GM19468 (cell line): ENCODE results near the gene BICDL2.

Experiments used
- ATAC-seq: cut with Tn5 transposase; IDR thresholded peaks from one replicate; pipeline ENCODE4 v1.9.1; 2021; ENCODE audit warnings: mild to moderate bottlenecking, moderate library complexity, moderate number of reproducible peaks; ENCODE audit not compliant: unreplicated experiment; ENCODE audit errors: extremely low read depth

Gene BICDL2

DNA sequence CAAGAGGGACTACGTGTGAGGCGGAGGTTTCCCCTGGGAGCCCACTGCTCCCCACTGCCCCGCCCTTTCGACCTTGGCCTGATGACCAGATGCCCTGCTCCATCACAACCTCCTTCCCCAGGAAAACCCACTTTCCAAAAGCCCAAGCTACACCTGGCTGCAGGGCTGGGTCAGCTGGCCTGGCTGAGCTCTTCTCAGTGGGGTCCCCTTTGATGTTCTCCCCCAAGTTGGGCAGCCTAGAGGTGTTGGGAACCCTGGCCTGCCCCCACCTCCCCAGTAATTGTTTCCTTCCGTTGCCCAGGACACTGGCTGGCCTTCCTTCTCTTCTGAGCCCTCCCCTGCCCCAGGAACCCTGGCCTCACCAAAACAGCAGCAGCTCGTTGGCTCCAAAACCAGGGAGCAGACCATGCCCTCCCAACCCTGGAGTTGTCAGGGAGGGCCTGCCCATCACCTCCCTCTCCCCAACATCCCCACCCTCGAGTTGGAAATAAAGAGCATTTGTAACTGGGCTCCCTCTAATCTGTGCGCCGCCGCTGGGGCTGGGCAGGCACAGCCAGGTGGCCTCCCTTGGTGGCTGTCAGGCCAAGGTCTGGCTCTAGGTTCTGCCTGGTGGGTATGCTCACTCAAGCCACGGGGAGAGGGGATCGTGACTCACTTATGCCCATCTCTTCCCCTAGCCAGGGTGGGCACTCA, 22.6 kb downstream of the BICDL2 start:
- no peak for ATAC-seq

DNA sequence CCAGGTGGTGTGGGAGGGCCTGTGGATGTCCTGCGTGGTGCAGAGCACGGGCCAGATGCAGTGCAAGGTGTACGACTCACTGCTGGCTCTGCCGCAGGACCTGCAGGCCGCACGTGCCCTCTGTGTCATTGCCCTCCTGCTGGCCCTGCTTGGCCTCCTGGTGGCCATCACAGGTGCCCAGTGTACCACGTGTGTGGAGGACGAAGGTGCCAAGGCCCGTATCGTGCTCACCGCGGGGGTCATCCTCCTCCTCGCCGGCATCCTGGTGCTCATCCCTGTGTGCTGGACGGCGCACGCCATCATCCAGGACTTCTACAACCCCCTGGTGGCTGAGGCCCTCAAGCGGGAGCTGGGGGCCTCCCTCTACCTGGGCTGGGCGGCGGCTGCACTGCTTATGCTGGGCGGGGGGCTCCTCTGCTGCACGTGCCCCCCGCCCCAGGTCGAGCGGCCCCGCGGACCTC, 23.2 kb downstream of the BICDL2 start:
- ATAC-seq = no peak

DNA sequence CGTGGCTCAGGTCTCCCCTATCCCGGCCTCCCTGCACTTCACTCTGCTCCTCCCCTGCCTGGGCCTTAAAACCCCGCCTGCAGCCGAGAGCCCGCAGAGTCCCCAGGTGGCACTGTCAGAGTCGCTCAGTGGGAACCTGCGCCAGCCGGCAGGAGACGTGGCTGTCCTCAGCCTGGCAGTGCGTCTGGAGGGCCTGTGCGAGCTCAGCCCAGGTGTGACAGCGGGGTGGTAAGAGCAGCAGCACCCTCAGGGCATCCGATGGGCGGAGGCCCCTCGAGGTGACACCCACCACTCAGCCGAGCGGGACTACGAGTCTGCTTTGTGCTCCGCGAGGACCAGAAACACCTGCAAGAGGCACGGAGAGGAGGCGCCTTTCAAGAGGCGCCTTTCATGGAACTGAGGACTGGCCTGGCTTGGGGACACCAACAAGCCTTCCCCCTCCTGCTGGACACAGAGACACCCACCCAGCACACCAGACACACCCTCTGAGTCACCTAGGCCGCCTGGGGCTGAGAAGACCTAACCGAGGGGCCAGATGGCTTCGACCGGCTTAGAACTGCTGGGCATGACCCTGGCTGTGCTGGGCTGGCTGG, 23.8 kb downstream of the BICDL2 start, which contains the start of gene CLDN9:
Gene CLDN9 (plus strand): TSS at position 96 of the 593 bp plus-strand sequence. CDS start 440 bp downstream, at position 536.
- ATAC-seq = no peak

DNA sequence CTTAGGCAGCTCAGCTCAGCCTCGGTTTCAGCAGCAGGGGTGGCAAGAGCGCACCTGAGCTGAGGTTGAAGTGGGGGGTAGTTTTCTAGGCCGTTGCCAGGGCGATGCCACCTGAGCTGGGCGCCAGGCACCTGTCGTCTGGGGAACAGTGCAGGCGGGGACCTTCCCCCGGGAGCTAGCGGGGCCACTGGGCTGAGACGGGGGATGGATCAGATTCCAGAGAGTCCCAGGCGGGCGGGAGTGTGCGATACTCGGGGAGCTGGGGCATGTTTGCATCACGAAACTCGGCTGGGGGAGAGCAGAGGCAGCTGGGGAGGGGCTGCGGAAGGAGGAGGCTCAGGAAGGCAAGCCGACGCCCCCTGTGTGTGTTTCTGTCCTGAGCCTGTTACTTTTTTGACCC, 24.5 kb downstream of the BICDL2 start:
- no peak for ATAC-seq

DNA sequence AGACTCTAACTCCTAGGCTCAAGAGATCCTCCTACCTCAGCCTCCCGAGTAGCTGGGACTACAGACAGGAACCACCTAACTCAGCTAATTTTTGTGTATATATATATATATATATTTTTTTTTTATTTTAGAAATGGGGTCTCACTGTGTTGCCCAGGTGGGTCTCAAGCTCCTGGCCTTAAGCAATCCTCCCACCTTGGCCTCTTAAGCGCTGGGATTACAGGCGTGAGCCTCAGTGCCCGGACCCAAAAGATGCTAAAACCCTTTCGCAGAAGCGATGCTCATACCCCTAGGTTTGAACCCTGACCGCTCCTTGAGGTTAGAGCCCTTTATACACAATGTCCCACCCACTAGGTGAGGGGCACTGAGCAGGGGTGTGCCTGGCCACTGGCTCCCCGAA, 26.2 kb downstream of the BICDL2 start:
- ATAC-seq = no peak

DNA sequence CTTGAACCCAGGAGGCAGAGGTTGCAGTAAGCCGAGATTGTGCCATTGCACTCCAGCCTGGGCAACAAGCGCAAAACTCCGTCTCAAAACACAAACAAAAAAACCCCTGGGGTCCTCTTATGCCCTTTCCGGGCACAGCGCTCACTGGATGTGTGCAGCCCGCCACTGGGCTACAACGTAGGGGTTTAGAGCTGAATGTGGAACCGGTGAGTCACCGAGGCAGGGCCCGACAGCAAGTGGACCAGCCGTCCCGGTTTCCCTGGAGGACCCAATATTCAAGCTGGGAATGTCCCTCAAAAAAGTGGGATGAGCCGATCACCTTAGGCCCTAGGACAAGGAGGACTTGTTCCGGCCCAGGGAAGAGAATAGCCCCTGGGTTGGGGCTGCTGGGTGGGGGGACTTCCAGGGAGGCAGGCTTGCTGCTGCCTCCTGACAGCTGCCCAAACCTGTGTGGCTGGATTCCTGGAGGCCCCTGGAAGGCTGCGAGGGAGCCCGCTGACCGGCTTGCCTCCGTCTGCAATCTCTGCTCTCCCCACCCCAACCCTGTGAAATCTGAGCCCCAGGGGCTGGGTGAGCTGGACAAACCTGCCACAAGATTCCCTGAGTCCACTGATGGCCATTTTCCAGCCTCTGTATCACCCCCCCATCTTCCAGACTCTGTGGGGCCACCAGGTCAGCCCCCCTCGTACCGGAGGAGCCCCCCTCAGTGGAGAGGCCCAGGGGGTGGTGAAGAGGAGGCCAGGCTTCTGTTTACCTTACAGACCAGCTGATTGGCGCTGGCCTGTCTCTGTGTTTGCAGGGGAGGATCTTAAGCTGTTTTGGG, 27.0 kb downstream of the BICDL2 start:
- no peak for ATAC-seq

DNA sequence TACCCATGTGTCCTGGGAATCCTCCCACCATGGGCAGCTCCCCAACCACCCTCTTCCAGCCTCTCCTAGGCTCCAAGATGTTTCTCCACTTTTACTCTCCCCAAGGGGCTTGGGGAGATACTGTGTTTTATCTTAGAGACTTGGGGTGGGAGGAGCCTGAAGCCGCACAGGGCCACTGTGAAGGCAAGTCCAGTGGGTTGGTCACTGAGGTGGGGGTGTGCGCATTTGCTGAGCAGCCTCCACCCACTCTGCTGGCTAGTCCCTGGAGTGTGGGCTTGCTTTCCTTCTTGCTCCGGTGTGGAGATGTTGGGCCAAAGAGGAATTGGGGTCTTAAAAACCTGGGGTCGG, 28.1 kb downstream of the BICDL2 start:
- ATAC-seq = no peak

DNA sequence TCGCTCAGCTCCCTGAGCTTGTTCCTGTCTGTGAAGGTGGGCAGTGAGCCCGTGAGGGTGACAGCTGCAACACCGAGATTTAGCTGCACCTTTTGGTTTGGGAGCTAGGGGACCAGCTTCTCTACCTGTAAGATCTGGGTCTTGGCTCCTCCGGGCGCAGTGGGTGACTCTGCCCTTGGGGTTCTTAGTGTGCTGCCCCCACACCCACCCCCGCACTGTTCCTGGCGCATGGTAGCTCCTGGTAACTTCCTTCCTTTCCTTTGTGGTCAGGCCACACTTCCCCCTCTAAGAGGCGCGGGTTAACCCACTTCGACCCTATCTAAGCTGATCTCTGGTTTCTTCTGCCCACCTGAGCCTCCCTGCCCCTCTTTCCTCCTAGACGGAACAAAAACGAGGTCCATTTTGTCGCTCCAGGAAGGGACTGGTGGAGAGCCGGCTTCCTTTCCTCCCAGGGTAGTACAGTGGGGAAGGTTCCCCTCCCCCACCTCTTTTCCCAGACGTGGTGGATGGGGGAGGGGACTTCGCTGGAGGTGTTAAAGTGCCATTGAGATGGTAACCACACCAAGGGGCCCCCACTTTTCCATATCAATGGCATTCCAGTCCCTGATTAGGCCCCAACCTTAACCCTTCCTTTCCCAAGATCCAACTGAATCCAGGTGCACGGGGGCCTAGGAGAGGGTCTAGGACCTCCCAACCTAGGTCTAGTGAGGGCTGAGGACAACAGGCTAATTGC, 28.6 kb downstream of the BICDL2 start:
- ATAC-seq = no peak

DNA sequence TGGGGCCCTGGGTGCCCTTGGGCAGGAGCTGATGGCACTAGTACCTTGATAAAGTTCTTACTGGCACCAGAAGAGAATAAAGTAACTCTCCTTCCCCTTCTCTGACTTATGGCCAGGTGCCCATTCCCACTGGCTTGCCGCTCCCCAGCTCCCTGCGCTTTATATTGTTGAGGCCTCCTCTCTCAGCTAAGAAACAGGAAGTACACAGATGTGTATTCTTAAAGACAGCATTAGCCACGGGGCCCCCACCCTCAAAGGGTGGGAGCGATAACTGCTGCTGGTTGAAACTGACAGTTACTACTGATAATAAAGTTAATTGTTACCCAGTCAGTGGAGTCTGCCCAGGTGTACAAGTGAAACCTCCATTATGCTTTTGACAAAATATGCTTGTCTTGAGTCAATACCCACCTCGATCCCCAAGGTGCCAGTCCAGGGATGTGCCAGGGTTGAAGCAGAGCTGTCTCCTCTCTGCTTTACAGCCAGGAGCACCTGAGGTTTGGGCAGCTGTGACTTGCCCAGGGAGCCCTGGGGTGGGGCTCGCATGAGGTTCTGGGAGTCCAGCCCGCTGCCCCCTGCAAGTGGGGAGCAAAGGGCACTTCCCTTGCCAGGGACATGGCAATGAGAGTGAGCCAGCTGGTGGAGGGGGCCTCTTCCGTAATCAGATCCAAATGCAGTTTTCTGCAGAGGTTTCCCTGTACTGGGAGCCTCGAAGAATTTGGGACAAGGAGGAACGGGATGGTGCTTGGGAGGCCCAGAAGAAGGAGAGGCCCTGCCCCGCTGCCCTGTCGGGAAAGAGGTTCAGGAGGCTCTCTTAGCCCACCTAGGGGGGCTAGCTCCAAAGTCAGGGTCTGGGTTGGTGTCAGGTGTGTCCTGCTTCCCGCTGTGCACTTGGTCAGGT, 29.4 kb downstream of the BICDL2 start:
- no peak for ATAC-seq

DNA sequence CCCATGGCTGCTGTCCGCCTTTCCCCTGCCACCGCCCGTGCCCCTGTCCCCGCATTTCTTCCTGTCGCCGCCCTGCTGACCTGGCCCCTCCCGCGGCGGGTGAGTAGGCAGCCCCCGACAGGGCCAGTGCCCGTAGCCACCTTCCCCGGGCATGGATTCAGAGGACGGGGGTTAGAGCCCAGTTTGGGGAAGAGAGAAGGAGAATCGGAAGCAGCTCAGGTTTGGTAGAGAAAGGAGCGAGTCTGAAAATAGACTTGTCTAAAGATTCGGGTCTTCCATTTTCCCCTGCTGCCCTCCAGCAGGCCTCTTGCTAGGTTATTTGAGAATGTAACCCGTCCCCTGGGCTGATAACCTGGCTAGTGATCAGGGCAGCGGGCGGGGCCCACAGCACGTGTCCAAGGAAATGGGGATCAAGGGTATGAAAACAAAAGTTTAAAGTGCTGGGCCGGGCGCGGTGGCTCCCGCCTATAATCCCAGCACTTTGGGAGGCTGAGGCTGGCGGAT, 31.9 kb downstream of the BICDL2 start:
- no peak for ATAC-seq

DNA sequence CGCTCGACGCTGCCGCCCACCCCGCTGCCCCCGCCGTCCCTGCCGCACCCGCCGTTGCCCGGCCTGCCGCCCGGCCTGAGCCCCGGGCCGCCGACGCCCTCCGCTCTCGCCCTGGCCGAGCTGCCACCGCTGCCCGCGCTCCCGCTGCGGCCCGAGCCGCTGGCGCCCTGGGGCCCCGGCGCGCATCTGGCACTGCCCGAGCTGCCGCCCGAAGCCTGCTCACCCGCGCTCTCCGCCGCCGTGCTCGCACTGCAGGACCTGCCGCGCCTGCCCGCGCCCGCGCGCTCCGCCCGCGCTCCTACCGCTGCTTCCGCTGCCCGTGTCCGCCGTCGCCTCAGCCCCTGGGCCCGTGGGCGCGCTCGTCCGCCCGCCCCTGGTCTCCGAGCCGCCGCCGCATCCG, 32.4 kb downstream of the BICDL2 start:
- ATAC-seq = no peak

DNA sequence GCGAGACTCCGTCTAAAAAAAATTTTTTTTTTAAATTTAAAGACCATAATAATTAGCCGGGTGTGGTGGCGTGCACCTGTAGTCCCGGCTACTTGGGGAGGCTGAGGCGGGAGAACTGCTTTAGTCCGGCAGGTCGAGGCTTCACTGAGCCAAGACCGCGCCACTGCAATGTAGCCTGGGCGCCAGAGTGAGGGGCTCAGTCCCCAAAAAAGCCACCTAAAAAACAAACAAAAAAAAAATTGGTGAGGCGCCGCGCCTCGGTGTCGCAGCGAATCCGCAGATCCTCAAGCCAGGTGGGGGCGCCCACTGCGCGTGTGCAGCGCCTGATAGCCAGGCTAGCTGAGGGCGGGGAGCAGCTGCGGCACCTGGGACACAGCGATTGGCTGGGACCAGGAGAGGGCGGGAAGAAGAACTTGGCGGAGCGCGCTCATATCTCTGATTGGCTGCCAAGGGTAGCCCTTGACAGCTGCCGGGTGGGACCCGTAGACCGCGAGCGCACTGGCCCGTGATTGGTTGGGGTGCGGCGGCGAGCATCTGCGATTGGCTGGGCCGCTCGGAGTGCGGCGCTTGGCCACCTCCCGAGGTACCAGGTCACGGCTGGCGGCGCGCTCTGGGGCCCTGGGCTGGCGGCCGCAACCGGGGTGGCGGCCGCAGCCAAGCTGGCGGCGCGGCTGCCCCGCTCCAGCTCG, 33.0 kb downstream of the BICDL2 start:
- ATAC-seq = peak; percentile 89

DNA sequence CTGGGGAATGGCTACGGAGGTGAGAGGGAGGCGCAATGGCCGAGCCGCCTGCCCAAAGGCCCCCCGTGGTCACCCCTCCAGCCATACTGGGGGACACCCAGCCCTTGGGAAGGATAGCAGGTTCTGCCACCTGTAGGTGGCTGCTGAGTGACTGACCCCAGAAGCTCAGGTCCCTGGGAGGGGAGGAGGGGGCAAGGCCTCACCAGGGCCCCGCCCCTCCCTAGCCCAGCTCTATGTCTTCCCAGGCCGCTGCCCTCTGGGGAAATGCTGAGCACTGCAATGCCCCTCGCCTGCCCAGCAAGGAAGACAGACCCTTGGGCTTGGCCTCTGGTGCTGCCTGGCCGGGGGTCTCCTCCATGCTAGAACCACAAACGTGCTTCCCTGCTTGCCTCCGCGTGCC, 35.4 kb downstream of the BICDL2 start:
- ATAC-seq = no peak

DNA sequence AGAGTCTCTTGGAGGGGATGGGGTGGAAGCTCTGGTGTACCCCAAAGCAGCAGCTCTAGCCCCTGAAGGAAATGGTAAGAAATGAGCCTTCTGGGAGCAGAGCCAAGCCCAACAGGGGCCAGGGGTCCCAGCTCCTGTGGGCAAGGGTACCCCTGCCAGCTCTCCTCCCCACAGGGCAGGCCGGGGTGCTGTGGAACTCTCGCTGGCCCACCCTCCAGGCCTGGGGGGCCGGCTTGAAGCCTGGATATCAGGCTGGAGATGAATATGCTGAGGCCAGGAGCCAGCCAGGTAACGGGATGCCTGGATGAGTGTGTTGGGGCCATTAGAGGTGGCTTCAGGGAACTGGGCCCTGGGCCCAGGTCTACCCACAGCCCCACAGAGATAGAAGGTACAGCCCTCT, 36.2 kb downstream of the BICDL2 start:
- no peak for ATAC-seq

DNA sequence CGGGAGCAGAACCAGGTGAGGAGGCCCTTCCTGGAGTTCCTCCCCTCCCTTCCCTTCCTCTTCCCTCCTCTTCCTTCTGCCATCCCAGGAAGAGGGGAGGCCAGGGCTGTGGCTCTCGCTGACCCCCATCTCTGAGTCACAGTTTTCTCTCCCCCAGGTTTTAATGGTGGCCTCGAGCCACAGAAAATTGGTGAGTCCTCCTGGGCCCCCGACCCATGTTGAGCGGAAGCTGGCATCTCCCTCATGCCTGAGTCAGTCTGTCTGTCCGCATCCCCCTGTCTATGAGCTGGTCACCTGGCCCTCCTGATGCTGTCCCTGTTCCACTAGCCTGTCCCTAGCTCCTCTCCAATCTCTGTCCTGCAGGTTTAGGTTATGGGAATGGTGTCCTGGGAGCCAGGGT, 36.8 kb downstream of the BICDL2 start:
- no peak for ATAC-seq

DNA sequence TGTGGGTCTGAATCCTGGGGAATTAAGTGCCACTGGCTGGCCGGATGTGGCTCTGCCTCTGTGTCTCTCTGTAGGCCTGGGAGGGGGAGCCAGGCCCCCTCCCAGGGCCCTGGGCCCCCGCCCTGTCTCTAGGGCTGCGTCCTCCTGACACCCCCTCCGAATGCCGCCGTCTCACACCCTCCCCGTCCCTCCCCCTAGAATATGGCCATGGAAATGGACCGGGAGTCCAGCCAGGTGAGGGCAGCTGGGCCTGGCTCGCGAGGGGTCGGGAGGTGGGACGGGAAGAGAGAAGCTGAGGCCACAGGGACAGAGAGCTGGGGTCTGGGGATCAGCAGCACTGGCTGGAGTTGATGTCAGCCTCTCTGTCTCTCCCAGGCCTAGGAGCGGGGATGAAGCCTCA, 40.4 kb downstream of the BICDL2 start:
- no peak for ATAC-seq

DNA sequence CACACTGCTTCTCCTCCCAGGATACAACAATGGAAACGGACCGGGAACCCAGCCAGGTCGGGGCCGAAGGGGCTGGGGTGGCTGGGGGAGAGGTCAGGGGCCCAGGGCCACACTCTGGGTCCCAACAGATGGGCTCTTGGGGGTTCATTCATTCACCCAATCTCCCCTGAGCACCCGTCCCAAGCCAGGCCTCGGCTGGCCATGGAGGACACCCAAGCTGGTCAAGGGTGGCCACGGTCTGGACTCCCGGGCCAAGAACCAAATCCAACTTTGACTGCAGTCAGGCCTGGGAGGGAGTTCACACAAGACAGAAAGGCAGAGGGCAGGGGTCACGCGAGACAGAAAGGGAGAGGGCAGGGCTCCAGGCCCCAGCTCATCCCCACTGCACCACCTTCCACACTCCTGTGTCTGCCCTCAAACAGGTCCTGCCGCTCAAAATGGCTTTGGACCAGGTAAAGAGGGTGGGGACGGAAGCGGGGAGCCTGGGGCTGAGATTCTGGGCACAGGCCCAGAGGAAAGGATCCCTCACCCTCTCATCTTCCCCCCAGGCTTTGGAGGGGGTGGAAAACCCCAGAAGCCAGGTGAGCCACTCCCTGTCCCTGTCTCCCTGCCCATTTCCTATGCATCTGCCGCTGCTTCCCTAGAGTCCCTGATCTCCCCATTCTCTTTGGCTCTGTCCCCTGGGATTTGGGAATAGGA, 44.2 kb downstream of the BICDL2 start:
- ATAC-seq = no peak

DNA sequence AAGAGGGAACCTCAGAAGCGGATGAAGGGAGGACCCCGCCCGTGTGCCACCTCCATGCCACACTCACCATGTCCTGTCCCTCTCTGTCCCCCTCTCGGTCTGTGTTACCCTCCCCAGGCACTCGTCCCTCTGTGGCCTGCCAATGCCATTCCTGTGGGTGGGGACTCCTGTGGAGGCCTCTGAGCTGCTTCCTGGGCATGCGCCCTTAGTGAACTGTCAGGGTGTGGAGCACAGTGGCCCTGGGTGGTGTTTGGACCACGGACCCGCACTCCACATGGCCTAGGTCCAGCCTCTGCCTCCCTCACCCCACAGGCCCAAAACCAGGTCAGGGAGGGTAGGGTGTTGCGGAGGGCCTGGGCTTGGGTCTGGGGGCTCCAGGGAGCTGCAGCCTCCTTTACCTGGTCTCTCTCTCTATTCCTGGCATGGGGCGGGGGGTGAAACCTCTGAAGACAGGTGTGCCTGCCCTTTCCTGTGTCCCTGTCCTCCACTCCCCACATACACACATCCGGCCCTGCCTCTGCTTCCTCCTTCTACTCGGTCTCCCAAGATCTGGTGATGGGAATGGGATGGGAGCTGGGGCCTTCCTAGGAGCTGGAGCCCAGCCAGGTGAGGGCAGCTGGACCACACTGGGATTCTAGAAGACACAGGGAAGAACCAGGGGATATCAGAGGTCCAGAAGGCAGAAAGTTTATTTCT, 45.0 kb downstream of the BICDL2 start:
- no peak for ATAC-seq
